T-cell (primary cell): ENCODE data around the gene DIP2C. TPM values are rescaled to one million over a fixed set of nuclear protein-coding genes. Genes with fewer than 3 reads are reported as not detected.

Experiments
- ATAC-seq, 4 experiments: fragments of 200-7000 bp in 3 of 4; fragments of 150-1000 bp in 1 of 4; cut with Tn5 transposase; replicated peaks in 1 of 4; 1 replicate in 3 of 4; 2 replicates in 1 of 4; pipeline ENCODE4 v1.10.0; 2021; ENCODE audit warnings: moderate library complexity in 3 of 4, mild to moderate bottlenecking in 2 of 4, moderate number of reproducible peaks in 1 of 4
- CTCF ChIA-PET, 2 donors: fragments of 300-600 bp; sonication (Branson Sonifier 250); formaldehyde crosslinking; loops; one replicate each; lab custom pipeline; 2022; ENCODE audit warnings: antibody characterized with exemption in 2 of 2; lab: Charles Lee
- POLR2A ChIA-PET, 2 donors: fragments of 300-600 bp; sonication (Branson Sonifier 250); formaldehyde crosslinking; loops; one replicate each; lab custom pipeline; 2022; ENCODE audit warnings: antibody characterized with exemption in 2 of 2; lab: Charles Lee
- DNase-seq, 35 experiments: peaks; one replicate each; pipeline versions ENCODE4 v3.0.0 to v3.0.0-alpha.2; 2013 to 2023
- H3K27ac ChIP-seq: one replicate; pipeline ENCODE4 v1.5.1; 2013; ENCODE audit warnings: low read length
- H3K27me3 ChIP-seq, 2 experiments: replicated peaks in 1 of 2; 1 replicate in 1 of 2; 2 replicates in 1 of 2; pipeline versions ENCODE4 v1.6.1 to v1.7.0; 2013; ENCODE audit warnings: low read length in 1 of 2, mixed read lengths in 1 of 2; ENCODE audit not compliant: control insufficient read depth in 2 of 2, insufficient read depth in 2 of 2; ENCODE audit errors: extremely low read depth in 1 of 2
- H3K36me3 ChIP-seq, 2 donors: 1 replicate in 1 of 2; 2 replicates in 1 of 2; pipeline versions ENCODE4 v1.6.1 to v1.7.0; 2013; ENCODE audit warnings: low read length in 1 of 2; ENCODE audit not compliant: control insufficient read depth in 2 of 2, insufficient read depth in 1 of 2; ENCODE audit errors: extremely low read depth in 1 of 2
- H3K4me1 ChIP-seq, 2 experiments: 1 replicate in 1 of 2; 2 replicates in 1 of 2; pipeline versions ENCODE4 v1.6.1 to v1.7.0; 2013; ENCODE audit warnings: low read length in 2 of 2, mixed read lengths in 1 of 2; ENCODE audit not compliant: insufficient read depth in 2 of 2, control insufficient read depth in 1 of 2; ENCODE audit errors: extremely low read depth in 1 of 2
- H3K4me3 ChIP-seq, 2 donors: 1 replicate in 1 of 2; 2 replicates in 1 of 2; pipeline versions ENCODE4 v1.5.1 to v1.7.0; 2013; ENCODE audit warnings: mild to moderate bottlenecking in 2 of 2, low read length in 1 of 2, moderate library complexity in 1 of 2; ENCODE audit not compliant: control insufficient read depth in 1 of 2; ENCODE audit errors: extremely low read depth in 1 of 2
- H3K9me3 ChIP-seq: 2 replicates; pipeline ENCODE4 v1.7.0; 2013
- H3K27ac Mint-ChIP-seq, 2 donors: one replicate each; pipeline ENCODE4 v1.8.0; 2020 to 2021; ENCODE audit warnings: mild to moderate bottlenecking in 2 of 2, mixed read lengths in 2 of 2
- H3K27me3 Mint-ChIP-seq, 2 donors: one replicate each; pipeline ENCODE4 v1.8.0; 2021 to 2022; ENCODE audit warnings: mixed read lengths in 2 of 2
- H3K36me3 Mint-ChIP-seq: one replicate; pipeline ENCODE4 v1.8.0; 2021; ENCODE audit warnings: mixed read lengths
- H3K4me1 Mint-ChIP-seq, 3 donors: one replicate each; pipeline ENCODE4 v1.8.0; 2020 to 2022; ENCODE audit warnings: mixed read lengths in 3 of 3, mild to moderate bottlenecking in 1 of 3
- H3K4me3 Mint-ChIP-seq, 3 donors: one replicate each; pipeline ENCODE4 v1.8.0; 2020 to 2022; ENCODE audit warnings: mild to moderate bottlenecking in 3 of 3, mixed read lengths in 3 of 3, moderate library complexity in 3 of 3
- H3K9me3 Mint-ChIP-seq, 3 donors: one replicate each; pipeline ENCODE4 v1.8.0; 2020 to 2022; ENCODE audit warnings: mixed read lengths in 3 of 3
- WGBS: methylation state at CpG from one replicate; pipeline ENCODE4 v1.1.5; 2013; ENCODE audit warnings: missing lambda C conversion rate; ENCODE audit not compliant: insufficient coverage; 5-methylcytosine and 5-hydroxymethylcytosine counted together
- total RNA-seq, 35 experiments: library from RNA in 6 of 35; stranded (reverse) in 6 of 35; fragments of 120-200 nt in 1 of 35; gene quantifications; one replicate each; pipeline versions ENCODE4 v1.2.1 to v1.2.4 and lab custom pipeline; 2013 to 2026

DIP2C gene
- total RNA-seq, 5 donors from 2014 or later (not counting 1 experiment from before 2014, with no cell fraction given), result 2.7 to 7.4 (median 4.5) TPM

- H3K27me3 Mint-ChIP-seq, result no peaks in the 10 kb centered on the region
- Histone ChIP-seq H3K27me3 (peaks cover 0 to 10% of the 10 kb centered on the region in 2 experiments), H3K27ac (no peak overlapping the region), H3K36me3 (no peaks in the 10 kb centered on the region), H3K4me3 (no peak overlapping the region), H3K9me3 (no peaks in the 10 kb centered on the region), H3K4me1 (no peaks in the 10 kb centered on the region)
- ChIA-PET CTCF (interaction anchor here in 1 of 2 donors (0.6 kb wide), 1 partner anchor 298 kb away, joined by 3 read pairs; no protein-coding TSS in a partner anchor), POLR2A (no interaction called here)
- H3K27ac Mint-ChIP-seq, result no peak overlapping the region
- H3K36me3 Mint-ChIP-seq, result no peaks in the 10 kb centered on the region
- H3K9me3 Mint-ChIP-seq, result no peaks in the 10 kb centered on the region
- 76% methylated on average over 8 of the region's 11 CpGs for WGBS
- no peak overlapping the region for H3K4me3 Mint-ChIP-seq
- peaks cover 0 to 6% (median 3%) of the 10 kb centered on the region in 3 donors for H3K4me1 Mint-ChIP-seq
- DNase-seq (no peak), ATAC-seq (no peak)
These were observed 79.5 kb downstream of the DIP2C start for GRCh38 chr10:609868-610545.

- POLR2A ChIA-PET, result no interaction called here
- Mint-ChIP-seq H3K4me1 (peaks cover 0 to 6% (median 3%) of the 10 kb centered on the region in 3 donors), H3K9me3 (no peaks in the 10 kb centered on the region), H3K36me3 (no peaks in the 10 kb centered on the region), H3K27me3 (no peaks in the 10 kb centered on the region), H3K4me3 (no peak overlapping the region), H3K27ac (peak overlapping the region in 1 of 2 donors; percentile 36)
- H3K4me3 ChIP-seq, result no peak overlapping the region
- ATAC-seq (no peak), DNase-seq (no peak)
- no peaks in the 10 kb centered on the region for H3K9me3 ChIP-seq
- H3K27me3 ChIP-seq, result peaks cover 0 to 11% of the 10 kb centered on the region in 2 experiments
- H3K27ac ChIP-seq, result no peak overlapping the region
- CTCF ChIA-PET, result interaction anchor here in 1 of 2 donors (0.6 kb wide), 1 partner anchor 34 kb away, joined by 3 read pairs; no protein-coding TSS in a partner anchor
- H3K36me3 ChIP-seq, result no peaks in the 10 kb centered on the region
- no peaks in the 10 kb centered on the region for H3K4me1 ChIP-seq
These were observed 80.2 kb downstream of the DIP2C start for GRCh38 chr10:609262-609658.

- CTCF ChIA-PET, result interaction anchor here in 1 of 2 donors (0.6 kb wide), 1 partner anchor 35 kb away, joined by 3 read pairs; no protein-coding TSS in a partner anchor
- POLR2A ChIA-PET, result no interaction called here
- Histone ChIP-seq H3K36me3 (no peaks in the 10 kb centered on the region), H3K27me3 (peaks cover 0 to 9% of the 10 kb centered on the region in 2 experiments), H3K9me3 (no peaks in the 10 kb centered on the region), H3K4me3 (no peak overlapping the region), H3K27ac (no peak overlapping the region), H3K4me1 (no peaks in the 10 kb centered on the region)
- Mint-ChIP-seq H3K27ac (peak overlapping the region in 1 of 2 donors; percentile 36), H3K4me1 (peaks cover 0 to 6% (median 3%) of the 10 kb centered on the region in 3 donors), H3K27me3 (peaks cover 0 to 2% of the 10 kb centered on the region in 2 donors), H3K9me3 (no peaks in the 10 kb centered on the region), H3K4me3 (no peak overlapping the region), H3K36me3 (no peaks in the 10 kb centered on the region)
- DNase-seq (no peak), ATAC-seq (no peak)
- 20% methylated on average over 1 of the region's 5 CpGs for WGBS
These were observed 80.9 kb downstream of the DIP2C start for GRCh38 chr10:608331-609261.

- Mint-ChIP-seq H3K9me3 (no peaks in the 10 kb centered on the region), H3K4me3 (no peak overlapping the region), H3K27ac (no peak overlapping the region), H3K27me3 (peaks cover 0 to 4% of the 10 kb centered on the region in 2 donors), H3K36me3 (no peaks in the 10 kb centered on the region), H3K4me1 (peaks cover 0 to 6% (median 3%) of the 10 kb centered on the region in 3 donors)
- Histone ChIP-seq H3K4me1 (no peaks in the 10 kb centered on the region), H3K36me3 (no peaks in the 10 kb centered on the region), H3K27ac (no peak overlapping the region), H3K27me3 (peaks cover 0 to 11% of the 10 kb centered on the region in 2 experiments), H3K4me3 (no peak overlapping the region), H3K9me3 (no peaks in the 10 kb centered on the region)
- CTCF ChIA-PET, result no interaction called here
- WGBS, result 96% methylated on average over 8 of the region's 14 CpGs
- no peak for ATAC-seq
- POLR2A ChIA-PET, result no interaction called here
- no peak for DNase-seq
These were observed 81.8 kb downstream of the DIP2C start for GRCh38 chr10:607545-608185.

- H3K9me3 ChIP-seq, result no peaks in the 10 kb centered on the region
- Mint-ChIP-seq H3K27me3 (peaks cover 4 to 10% of the 10 kb centered on the region in 2 donors), H3K4me3 (no peak overlapping the region), H3K27ac (no peak overlapping the region), H3K4me1 (peaks cover 0 to 6% (median 3%) of the 10 kb centered on the region in 3 donors), H3K36me3 (no peaks in the 10 kb centered on the region), H3K9me3 (no peaks in the 10 kb centered on the region)
- WGBS, result 89% methylated on average over 23 of the region's 28 CpGs
- H3K4me3 ChIP-seq, result no peak overlapping the region
- DNase-seq (no peak), ATAC-seq (no peak)
- POLR2A ChIA-PET, result no interaction called here
- peaks cover 0 to 17% of the 10 kb centered on the region in 2 experiments for H3K27me3 ChIP-seq
- no peaks in the 10 kb centered on the region for H3K36me3 ChIP-seq
- H3K27ac ChIP-seq, result no peak overlapping the region
- no peaks in the 10 kb centered on the region for H3K4me1 ChIP-seq
- CTCF ChIA-PET, result no interaction called here
These were observed 82.5 kb downstream of the DIP2C start for GRCh38 chr10:606762-607544.
